OCI-LY1 (cell line): ENCODE data around the gene HLA-E.

ENCODE experiments used
- H2AFZ ChIP-seq: fragments of 200-600 bp; sonication (generic), shearing (Covaris generic); 2 replicates; pipeline ENCODE4 v1.6.0; 2014; ENCODE audit warnings: antibody characterized with exemption, mild to moderate bottlenecking, low read length
- H3F3A ChIP-seq: fragments of 200-600 bp; sonication (generic), shearing (Covaris generic); 2 replicates; pipeline ENCODE4 v1.6.0; 2014; ENCODE audit warnings: mild to moderate bottlenecking, antibody characterized with exemption, low read length, moderate library complexity; ENCODE audit not compliant: insufficient read depth
- H3K27ac ChIP-seq: fragments of 200-600 bp; sonication (generic); 2 replicates; pipeline ENCODE4 v1.5.1; 2014; ENCODE audit warnings: low read length, mixed run types, mild to moderate bottlenecking, low read depth; ENCODE audit not compliant: poor library complexity, severe bottlenecking
- H3K27me3 ChIP-seq: fragments of 200-600 bp; sonication (generic); 2 replicates; pipeline ENCODE4 v1.6.0; 2014; ENCODE audit warnings: antibody characterized with exemption, mild to moderate bottlenecking, low read length, moderate library complexity; ENCODE audit not compliant: insufficient read depth
- H3K36me3 ChIP-seq: fragments of 200-600 bp; sonication (generic); 2 replicates; pipeline ENCODE4 v1.6.1; 2014; ENCODE audit warnings: mild to moderate bottlenecking, antibody characterized with exemption, low read length, moderate library complexity, mixed read lengths; ENCODE audit not compliant: insufficient read depth
- H3K4me1 ChIP-seq: fragments of 200-600 bp; sonication (generic); 2 replicates; pipeline ENCODE4 v1.5.1; 2014; ENCODE audit warnings: mild to moderate bottlenecking, low read length, moderate library complexity; ENCODE audit not compliant: insufficient read depth, severe bottlenecking
- H3K4me2 ChIP-seq: fragments of 200-600 bp; sonication (generic), shearing (Covaris generic); 2 replicates; pipeline ENCODE4 v1.6.1; 2014; ENCODE audit warnings: low read length
- H3K4me3 ChIP-seq: fragments of 200-600 bp; sonication (generic); 2 replicates; pipeline ENCODE4 v1.5.1; 2014; ENCODE audit warnings: low read length, low read depth, mild to moderate bottlenecking, mixed read lengths; ENCODE audit not compliant: poor library complexity, severe bottlenecking
- H3K79me2 ChIP-seq: fragments of 200-600 bp; shearing (Covaris generic); 2 replicates; pipeline ENCODE4 v1.6.1; 2016; ENCODE audit warnings: mixed run types, low read length, mixed read lengths; ENCODE audit not compliant: insufficient read depth
- H3K9ac ChIP-seq: fragments of 200-600 bp; sonication (generic), shearing (Covaris generic); 2 replicates; pipeline ENCODE4 v1.6.1; 2014; ENCODE audit warnings: mild to moderate bottlenecking, low read length, mixed read lengths
- H3K9me2 ChIP-seq: fragments of 200-600 bp; sonication (generic), shearing (Covaris generic); 2 replicates; pipeline ENCODE4 v1.6.1; 2014; ENCODE audit warnings: low read depth, mild to moderate bottlenecking, low read length, mixed read lengths
- H3K9me3 ChIP-seq: fragments of 200-600 bp; shearing (Covaris generic); 2 replicates; pipeline ENCODE4 v1.6.1; 2014; ENCODE audit warnings: low read length, mixed read lengths
- H4K20me1 ChIP-seq: fragments of 200-600 bp; sonication (generic), shearing (Covaris generic); 2 replicates; pipeline ENCODE4 v1.6.0; 2016; ENCODE audit warnings: mild to moderate bottlenecking, low read length; ENCODE audit not compliant: insufficient read depth
- EZH2 ChIP-seq: fragments of 200-600 bp; sonication (generic), shearing (Covaris generic); IDR thresholded peaks from 2 replicates; pipeline ENCODE4 v1.8.0; 2017; ENCODE audit warnings: borderline replicate concordance, mixed run types, mild to moderate bottlenecking, antibody characterized with exemption, low read length, moderate library complexity, mixed read lengths
- TF ChIP-seq, protein P1 (sequence below): fragments of 200-600 bp; sonication (generic), shearing (Covaris generic); IDR thresholded peaks from 2 replicates; pipeline ENCODE4 v1.5.1; 2017; ENCODE audit warnings: mild to moderate bottlenecking, antibody characterized with exemption, low read length, moderate library complexity, mixed read lengths

Gene HLA-E

DNA sequence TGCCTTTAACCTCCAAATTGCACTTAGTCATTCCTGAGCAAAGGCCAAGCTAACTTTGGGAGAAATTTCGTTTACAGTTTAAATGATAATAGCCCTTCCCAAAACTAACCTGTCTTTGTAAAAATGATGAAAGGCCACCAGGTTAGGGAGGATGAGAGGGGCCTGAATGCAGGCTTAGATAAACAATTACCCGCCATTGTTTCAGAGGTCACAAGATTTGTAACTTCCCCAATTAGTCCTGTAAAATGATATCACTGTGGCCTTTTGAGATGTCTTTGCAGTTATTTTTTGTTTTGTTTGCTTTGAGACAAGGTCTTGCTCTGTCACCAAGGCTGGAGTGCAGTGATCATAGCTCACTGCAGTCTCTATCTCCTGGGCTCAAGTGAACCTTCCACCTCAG, 40.7 kb downstream of the HLA-E start:
- Histone ChIP-seq H3K4me2 (no peak overlapping the region), H3F3A (no peaks in the 10 kb centered on the region), H3K4me3 (no peak overlapping the region), H3K27ac (peak overlapping the region; percentile 16), H3K9me3 (no peaks in the 10 kb centered on the region), H2AFZ (no peak overlapping the region), H3K9ac (no peak overlapping the region), H3K9me2 (no peaks in the 10 kb centered on the region), H4K20me1 (no peaks in the 10 kb centered on the region), H3K36me3 (no peaks in the 10 kb centered on the region), H3K27me3 (no peaks in the 10 kb centered on the region), H3K79me2 (no peaks in the 10 kb centered on the region), H3K4me1 (peaks cover 31% of the 10 kb centered on the region)
- TF ChIP-seq, protein P1, sequence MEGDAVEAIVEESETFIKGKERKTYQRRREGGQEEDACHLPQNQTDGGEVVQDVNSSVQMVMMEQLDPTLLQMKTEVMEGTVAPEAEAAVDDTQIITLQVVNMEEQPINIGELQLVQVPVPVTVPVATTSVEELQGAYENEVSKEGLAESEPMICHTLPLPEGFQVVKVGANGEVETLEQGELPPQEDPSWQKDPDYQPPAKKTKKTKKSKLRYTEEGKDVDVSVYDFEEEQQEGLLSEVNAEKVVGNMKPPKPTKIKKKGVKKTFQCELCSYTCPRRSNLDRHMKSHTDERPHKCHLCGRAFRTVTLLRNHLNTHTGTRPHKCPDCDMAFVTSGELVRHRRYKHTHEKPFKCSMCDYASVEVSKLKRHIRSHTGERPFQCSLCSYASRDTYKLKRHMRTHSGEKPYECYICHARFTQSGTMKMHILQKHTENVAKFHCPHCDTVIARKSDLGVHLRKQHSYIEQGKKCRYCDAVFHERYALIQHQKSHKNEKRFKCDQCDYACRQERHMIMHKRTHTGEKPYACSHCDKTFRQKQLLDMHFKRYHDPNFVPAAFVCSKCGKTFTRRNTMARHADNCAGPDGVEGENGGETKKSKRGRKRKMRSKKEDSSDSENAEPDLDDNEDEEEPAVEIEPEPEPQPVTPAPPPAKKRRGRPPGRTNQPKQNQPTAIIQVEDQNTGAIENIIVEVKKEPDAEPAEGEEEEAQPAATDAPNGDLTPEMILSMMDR: no peak
- no peak for TF ChIP-seq EZH2

DNA sequence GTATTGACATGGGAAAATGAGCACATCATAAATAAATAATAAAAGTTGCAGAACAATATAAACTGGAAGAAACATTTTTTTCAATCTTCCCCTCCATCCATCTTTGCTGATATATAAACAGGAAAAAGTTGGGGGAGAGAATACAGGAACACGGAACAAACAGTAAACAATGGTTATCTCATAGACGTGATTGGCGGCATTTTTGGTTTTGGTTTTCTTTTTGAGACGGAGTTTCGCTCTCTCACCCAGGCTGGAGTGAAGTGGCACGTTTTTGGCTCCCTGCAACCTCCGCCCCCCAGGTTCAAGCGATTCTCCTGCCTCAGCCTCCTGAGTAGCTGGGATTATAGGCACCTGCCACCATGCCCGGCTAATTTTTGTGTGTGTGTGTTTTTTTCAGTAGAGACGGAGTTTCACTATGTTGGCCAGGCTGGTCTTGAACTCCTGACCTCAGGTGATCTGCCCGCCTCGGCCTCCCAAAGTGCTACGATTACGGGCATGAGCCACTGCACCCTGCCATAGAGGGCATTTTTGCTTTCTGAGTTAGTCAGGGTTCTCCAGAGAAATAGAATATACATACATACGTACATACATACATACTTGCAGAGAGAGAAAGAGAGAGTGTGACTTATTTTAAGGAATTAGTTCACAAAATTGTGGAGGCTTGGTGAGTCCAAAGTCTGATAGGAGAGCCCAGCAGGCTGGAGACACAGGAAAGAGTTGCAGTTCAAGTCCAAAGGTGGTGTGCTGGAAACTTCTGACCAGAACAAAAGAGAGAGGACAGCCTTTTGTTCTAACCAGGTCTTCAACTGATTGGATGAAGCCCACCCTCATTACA, 44.4 kb downstream of the HLA-E start:
- TF ChIP-seq, protein P1: no peak
- no peak for TF ChIP-seq EZH2
- Histone ChIP-seq H3K79me2 (no peaks in the 10 kb centered on the region), H3K9me2 (no peaks in the 10 kb centered on the region), H3K27me3 (no peaks in the 10 kb centered on the region), H3K4me1 (peaks cover 17% of the 10 kb centered on the region), H3K4me3 (no peak overlapping the region), H3K36me3 (no peaks in the 10 kb centered on the region), H3K9me3 (no peaks in the 10 kb centered on the region), H4K20me1 (no peaks in the 10 kb centered on the region), H3K27ac (no peak overlapping the region), H2AFZ (no peak overlapping the region), H3F3A (no peaks in the 10 kb centered on the region), H3K9ac (no peak overlapping the region), H3K4me2 (no peak overlapping the region)

DNA sequence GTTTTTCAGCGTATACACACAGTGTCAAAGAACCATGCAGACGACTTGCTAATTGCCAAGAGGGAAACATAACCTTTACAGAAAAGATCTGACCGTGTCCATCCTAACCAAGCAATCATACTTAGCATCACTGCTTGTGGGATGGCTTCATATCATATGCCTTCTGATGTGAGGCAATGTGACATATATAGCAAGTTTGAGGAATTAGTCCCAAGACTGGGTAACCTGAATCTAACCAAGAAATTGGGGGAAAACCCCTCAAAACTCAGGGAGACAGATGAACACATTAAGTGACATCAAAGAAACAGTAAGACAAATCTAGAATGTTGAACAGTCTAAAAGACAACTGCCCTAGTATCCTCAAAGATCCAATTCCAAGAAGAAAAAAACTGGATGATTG, 48.6 kb downstream of the HLA-E start:
- Histone ChIP-seq H3K4me2 (no peak overlapping the region), H3K79me2 (no peaks in the 10 kb centered on the region), H3F3A (0 out of 2 replicates have a peak, but pooled peaks cover 3% of the 10 kb centered on the region), H3K27me3 (no peaks in the 10 kb centered on the region), H3K27ac (no peak overlapping the region), H3K36me3 (no peaks in the 10 kb centered on the region), H3K9me3 (no peaks in the 10 kb centered on the region), H3K4me3 (no peak overlapping the region), H3K4me1 (peaks cover 12% of the 10 kb centered on the region), H2AFZ (no peak overlapping the region), H3K9me2 (no peaks in the 10 kb centered on the region), H4K20me1 (no peaks in the 10 kb centered on the region), H3K9ac (no peak overlapping the region)
- TF ChIP-seq, protein P1: no peak
- no peak for TF ChIP-seq EZH2
